ENCODE data around the gene DVL1. TPM values are rescaled to one million over a fixed set of nuclear protein-coding genes. Genes with fewer than 3 reads are reported as not detected.

The DVL1 gene
- total RNA-seq, 4 donors from 2014 or later, result 130 to 191 (median 144) TPM

GRCh38 chr1:1314678-1315335 is 34.4 kb downstream of the DVL1 start:
- Histone ChIP-seq H3K27me3 (no peaks in the 10 kb centered on the region), H3K4me1 (peaks cover 0 to 32% (median 6%) of the 10 kb centered on the region in 4 donors), H3K9me3 (no peaks in the 10 kb centered on the region), H3K4me3 (no peak overlapping the region), H3K27ac (no peak overlapping the region), H3K36me3 (peaks cover 0 to 88% (median 12%) of the 10 kb centered on the region in 3 donors)
- no peak for DNase-seq (ENCODE audit: low spot score in 2 of 2)
- 85 to 91% methylated on average over 22 to 23 of the region's 23 CpGs for WGBS, 2 donors
- TF ChIP-seq EP300 (IDR thresholded peaks at IDR 0.05) (no peak), POLR2A (IDR thresholded peaks at IDR 0.05) (no peak), CTCF (IDR thresholded peaks at IDR 0.05) (no peak)

- DNase-seq (ENCODE audit: low spot score in 2 of 2), result no peak
- Histone ChIP-seq H3K36me3 (peaks cover 0 to 85% (median 10%) of the 10 kb centered on the region in 3 donors), H3K9me3 (no peaks in the 10 kb centered on the region), H3K4me1 (peaks cover 0 to 32% (median 11%) of the 10 kb centered on the region in 4 donors), H3K4me3 (no peak overlapping the region), H3K27ac (no peak overlapping the region), H3K27me3 (no peaks in the 10 kb centered on the region)
- 89 to 93% methylated on average over 5 to 13 of the region's 15 CpGs for WGBS, 2 donors
- no peak for TF ChIP-seq POLR2A (IDR thresholded peaks at IDR 0.05)
- no peak for TF ChIP-seq CTCF (IDR thresholded peaks at IDR 0.05)
- TF ChIP-seq EP300 (IDR thresholded peaks at IDR 0.05), result no peak
These were observed 35.0 kb downstream of the DVL1 start for GRCh38 chr1:1314237-1314586.

- no peak for DNase-seq (ENCODE audit: low spot score in 2 of 2)
- WGBS, 2 donors, result 83 to 84% methylated on average over 6 to 27 of the region's 37 CpGs
- H3K4me1 ChIP-seq, result peaks cover 0 to 32% (median 16%) of the 10 kb centered on the region in 4 donors
- no peak overlapping the region for H3K27ac ChIP-seq
- no peaks in the 10 kb centered on the region for H3K9me3 ChIP-seq
- no peak for TF ChIP-seq CTCF (IDR thresholded peaks at IDR 0.05)
- no peak for TF ChIP-seq POLR2A (IDR thresholded peaks at IDR 0.05)
- TF ChIP-seq EP300 (IDR thresholded peaks at IDR 0.05), result no peak
- no peak overlapping the region for H3K4me3 ChIP-seq
- H3K36me3 ChIP-seq, result peaks cover 0 to 79% (median 5%) of the 10 kb centered on the region in 3 donors
- H3K27me3 ChIP-seq, result no peaks in the 10 kb centered on the region
These were observed 35.5 kb downstream of the DVL1 start for GRCh38 chr1:1313500-1314236.

- Histone ChIP-seq H3K9me3 (no peaks in the 10 kb centered on the region), H3K27ac (no peak overlapping the region), H3K4me1 (peaks cover 0 to 24% (median 13%) of the 10 kb centered on the region in 4 donors), H3K36me3 (peaks cover 0 to 69% (median 5%) of the 10 kb centered on the region in 3 donors), H3K27me3 (no peaks in the 10 kb centered on the region), H3K4me3 (no peak overlapping the region)
- WGBS, 2 donors, result 83 to 88% methylated on average over 35 to 39 of the region's 49 CpGs
- TF ChIP-seq POLR2A (IDR thresholded peaks at IDR 0.05) (no peak), EP300 (IDR thresholded peaks at IDR 0.05) (no peak), CTCF (IDR thresholded peaks at IDR 0.05) (no peak)
- DNase-seq (ENCODE audit: low spot score in 2 of 2), result no peak
These were observed 36.5 kb downstream of the DVL1 start for GRCh38 chr1:1312450-1313314.

Data from tibial nerve (tissue), 4 donors.